ENCODE measurements around the gene TMEM256. TPM values are rescaled to one million over a fixed set of nuclear protein-coding genes. Genes with fewer than 3 reads are reported as not detected.

Gene TMEM256
- total RNA-seq, 1 donor from 2014 or later = 67.8 TPM

DNA sequence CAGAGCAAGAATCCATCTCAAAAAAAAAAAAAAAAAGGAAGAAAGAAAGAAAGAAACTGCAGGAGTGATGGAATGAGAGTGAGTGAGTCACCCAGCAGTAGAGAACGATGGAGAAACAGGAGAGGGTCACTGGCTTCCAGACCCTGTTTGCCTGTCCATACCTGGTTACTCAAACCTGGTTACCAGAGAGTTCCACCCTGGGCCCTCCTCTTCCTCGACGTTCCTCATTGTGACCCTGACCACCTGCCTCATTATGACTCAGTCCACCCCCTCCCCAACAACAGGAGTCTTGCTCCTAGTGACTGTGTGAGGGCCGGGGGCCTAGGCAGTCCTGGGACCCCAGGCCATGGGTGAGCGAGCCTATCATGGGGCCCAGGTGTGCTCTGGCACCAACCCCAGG is 24.7 kb upstream of the TMEM256 start, which contains the start of gene SPEM3:
Gene SPEM3 (plus strand): TSS at position 301 of the 400 bp plus-strand sequence. CDS start 46 bp downstream, at position 347.
- intact Hi-C loops (cut with micrococcal nuclease) = no loop called here
- no peak for DNase-seq
- no peak within 1 kb of the TSS for H3K27ac ChIP-seq (replicated peaks)
- no peaks in the 10 kb centered on the region for H3K36me3 ChIP-seq
- no peaks in the 10 kb centered on the region for H3K27me3 ChIP-seq (ENCODE audit: low read depth)
- no peak within 1 kb of the TSS for H3K4me3 ChIP-seq
- H3K9me3 ChIP-seq (replicated peaks) = no peaks in the 10 kb centered on the region
- no peaks in the 10 kb centered on the region for H3K4me1 ChIP-seq
- TF ChIP-seq CTCF (IDR thresholded peaks at IDR 0.05; ENCODE audit: borderline replicate concordance) = no peak

DNA sequence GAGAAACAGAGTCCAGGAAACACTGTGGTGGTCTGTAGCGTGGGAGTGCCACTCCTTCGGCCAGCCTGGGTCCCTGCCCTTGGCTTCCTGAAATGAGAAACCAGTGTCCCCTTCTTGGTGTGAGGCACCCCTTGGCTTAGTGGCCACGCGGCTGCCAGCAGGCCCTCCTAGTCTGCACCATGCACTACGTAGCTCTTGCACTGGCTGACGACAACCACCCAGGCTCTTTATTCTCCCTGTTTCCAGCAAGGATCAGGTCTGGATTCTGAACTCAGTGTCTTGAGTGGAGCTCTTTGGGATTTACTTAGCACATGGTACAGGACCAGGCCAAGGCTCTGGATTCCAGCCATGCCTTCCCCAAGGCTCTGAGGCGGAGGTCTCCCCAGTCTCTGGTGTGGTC is 23.7 kb upstream of the TMEM256 start:
- H3K4me1 ChIP-seq = no peaks in the 10 kb centered on the region
- no peak overlapping the region for H3K27ac ChIP-seq (replicated peaks)
- DNase-seq = no peak
- intact Hi-C loops (cut with micrococcal nuclease) = no loop called here
- H3K27me3 ChIP-seq (ENCODE audit: low read depth) = no peaks in the 10 kb centered on the region
- TF ChIP-seq CTCF (IDR thresholded peaks at IDR 0.05; ENCODE audit: borderline replicate concordance) = no peak
- no peak overlapping the region for H3K4me3 ChIP-seq
- H3K36me3 ChIP-seq = no peaks in the 10 kb centered on the region
- no peaks in the 10 kb centered on the region for H3K9me3 ChIP-seq (replicated peaks)

DNA sequence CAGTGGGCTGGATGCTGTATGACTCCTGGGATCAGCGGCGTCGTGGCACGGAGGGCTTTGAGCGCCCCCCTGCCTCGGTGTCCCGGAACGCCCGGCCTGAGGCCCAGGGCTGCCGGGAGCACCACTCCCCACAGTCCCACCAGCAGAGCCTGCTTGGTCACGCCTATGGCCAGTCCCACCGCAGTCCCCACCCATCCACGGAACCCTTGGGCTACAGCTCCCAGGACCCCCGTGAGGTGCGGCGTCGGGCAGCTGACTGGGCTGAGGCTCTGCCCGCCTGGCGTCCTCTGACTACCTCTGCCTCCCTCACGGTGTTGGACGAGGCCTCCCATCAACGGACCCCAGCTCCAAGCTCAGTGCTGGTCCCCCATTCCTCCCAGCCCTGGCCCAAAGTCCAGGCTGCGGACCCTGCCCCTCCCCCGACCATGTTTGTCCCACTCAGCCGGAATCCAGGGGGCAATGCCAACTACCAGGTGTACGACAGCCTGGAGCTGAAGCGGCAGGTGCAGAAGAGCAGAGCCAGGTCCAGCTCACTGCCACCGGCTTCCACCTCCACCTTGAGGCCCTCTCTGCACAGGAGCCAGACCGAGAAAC is 23.1 kb upstream of the TMEM256 start:
- no peak overlapping the region for H3K4me3 ChIP-seq
- no peak for DNase-seq
- H3K27me3 ChIP-seq (ENCODE audit: low read depth) = no peaks in the 10 kb centered on the region
- no peaks in the 10 kb centered on the region for H3K36me3 ChIP-seq
- H3K27ac ChIP-seq (replicated peaks) = no peak overlapping the region
- no peaks in the 10 kb centered on the region for H3K9me3 ChIP-seq (replicated peaks)
- H3K4me1 ChIP-seq = no peaks in the 10 kb centered on the region
- no peak for TF ChIP-seq CTCF (IDR thresholded peaks at IDR 0.05; ENCODE audit: borderline replicate concordance)
- intact Hi-C loops (cut with micrococcal nuclease) = no loop called here

DNA sequence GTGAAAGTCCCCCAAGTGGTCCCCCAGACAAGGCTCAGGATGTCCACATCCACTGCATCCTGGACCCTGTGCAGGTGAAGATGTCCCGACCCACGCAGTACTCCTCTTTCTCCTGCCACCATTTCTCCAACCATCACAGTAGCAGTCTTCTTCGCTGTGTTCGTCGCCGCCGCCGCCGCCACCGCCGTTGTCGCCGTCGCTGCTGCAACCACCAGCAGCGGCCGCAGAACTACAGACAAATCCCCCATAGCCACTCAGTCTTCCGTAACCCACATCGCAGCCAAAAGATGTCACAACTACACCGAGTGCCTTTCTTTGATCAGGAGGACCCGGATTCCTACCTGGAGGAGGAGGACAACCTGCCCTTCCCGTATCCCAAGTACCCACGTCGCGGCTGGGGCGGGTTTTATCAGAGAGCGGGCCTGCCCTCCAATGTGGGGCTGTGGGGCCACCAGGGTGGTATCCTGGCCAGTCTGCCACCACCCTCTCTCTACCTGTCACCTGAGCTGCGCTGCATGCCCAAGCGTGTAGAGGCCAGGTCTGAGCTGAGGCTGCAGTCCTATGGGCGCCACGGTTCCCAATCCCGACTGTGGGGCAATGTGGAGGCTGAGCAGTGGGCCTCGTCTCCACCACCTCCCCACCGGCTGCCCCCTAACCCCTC is 22.4 kb upstream of the TMEM256 start:
- Histone ChIP-seq H3K27me3 (ENCODE audit: low read depth) (no peaks in the 10 kb centered on the region), H3K36me3 (no peaks in the 10 kb centered on the region), H3K27ac (replicated peaks) (no peak overlapping the region), H3K4me3 (no peak overlapping the region), H3K9me3 (replicated peaks) (no peaks in the 10 kb centered on the region), H3K4me1 (no peaks in the 10 kb centered on the region)
- no peak for TF ChIP-seq CTCF (IDR thresholded peaks at IDR 0.05; ENCODE audit: borderline replicate concordance)
- DNase-seq = no peak
- intact Hi-C loops (cut with micrococcal nuclease) = no loop called here

DNA sequence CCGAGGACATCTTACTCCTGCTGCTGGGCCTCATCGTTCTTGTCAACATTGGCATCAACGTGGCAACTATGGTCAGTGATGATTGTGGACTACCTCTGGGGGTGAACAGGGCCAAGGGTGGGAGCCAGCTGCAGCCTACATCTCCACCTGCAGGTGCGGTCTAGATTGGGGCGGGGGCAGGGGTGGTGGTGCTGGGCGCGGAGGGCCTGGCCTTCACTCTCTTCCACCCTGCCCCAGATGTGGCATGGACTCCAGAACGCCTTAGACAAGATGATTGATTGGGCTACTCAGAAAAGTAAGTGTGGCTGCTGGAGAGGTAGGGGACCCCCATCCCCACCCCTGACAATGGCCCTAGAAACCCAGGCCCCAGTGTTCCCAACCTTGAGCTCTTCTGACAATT is 21.9 kb upstream of the TMEM256 start:
- intact Hi-C loops (cut with micrococcal nuclease) = no loop called here
- Histone ChIP-seq H3K4me1 (no peaks in the 10 kb centered on the region), H3K36me3 (no peaks in the 10 kb centered on the region), H3K9me3 (replicated peaks) (no peaks in the 10 kb centered on the region), H3K27me3 (ENCODE audit: low read depth) (no peaks in the 10 kb centered on the region), H3K27ac (replicated peaks) (no peak overlapping the region), H3K4me3 (no peak overlapping the region)
- no peak for TF ChIP-seq CTCF (IDR thresholded peaks at IDR 0.05; ENCODE audit: borderline replicate concordance)
- DNase-seq = no peak
